WTC11 (cell line): ENCODE measurements around the gene FYN.

ENCODE experiments used
- CREB1 ChIP-seq: sonication (generic); formaldehyde crosslinking; IDR thresholded peaks from 2 replicates; pipeline ENCODE4 v1.8.0; 2023; ENCODE audit warnings: mild to moderate bottlenecking, missing genetic modification reagents
- CTCF ChIP-seq: fragments of 200-600 bp; IDR thresholded peaks from 2 replicates; pipeline ENCODE4 v1.8.0; 2022; ENCODE audit warnings: antibody characterized with exemption
- ELF4 ChIP-seq: sonication (generic); formaldehyde crosslinking; IDR thresholded peaks from 2 replicates; pipeline ENCODE4 v1.8.1; 2022; ENCODE audit warnings: low read depth, mild to moderate bottlenecking, moderate library complexity, missing genetic modification reagents
- FOXK1 ChIP-seq: sonication (generic); formaldehyde crosslinking; IDR thresholded peaks from 2 replicates; pipeline ENCODE4 v1.8.0; 2022; ENCODE audit warnings: mild to moderate bottlenecking, moderate library complexity, missing genetic modification reagents
- NR3C1 ChIP-seq: sonication (generic); formaldehyde crosslinking; conservative IDR thresholded peaks from 2 replicates; pipeline ENCODE4 v1.8.1; 2023; ENCODE audit warnings: low read depth, mild to moderate bottlenecking, missing genetic modification reagents
- RELA ChIP-seq: sonication (generic); formaldehyde crosslinking; IDR thresholded peaks from 2 replicates; pipeline ENCODE4 v1.8.1; 2022; ENCODE audit warnings: missing genetic modification reagents, mild to moderate bottlenecking, borderline replicate concordance
- SP1 ChIP-seq: sonication (generic); formaldehyde crosslinking; conservative IDR thresholded peaks from 2 replicates; pipeline ENCODE4 v1.8.1; 2022; ENCODE audit warnings: missing genetic modification reagents
- ZNF416 ChIP-seq: fragments of 250-450 bp; sonication (Bioruptor Pico); IDR thresholded peaks from 2 replicates; pipeline ENCODE4 v1.9.0; 2021; ENCODE audit warnings: mild to moderate bottlenecking, inconsistent platforms
- TF ChIP-seq, protein P1 (sequence below): sonication (generic); formaldehyde crosslinking; IDR thresholded peaks from 2 replicates; pipeline ENCODE4 v1.8.0; 2022; ENCODE audit warnings: mild to moderate bottlenecking, missing genetic modification reagents

GRCh38 chr6:111914617-111915016, 41.4 kb upstream of the FYN start:
- TF ChIP-seq CTCF (no peak), FOXK1 (CRISPR knock-in tag) (no peak), SP1 (CRISPR knock-in tag) (no peak), CREB1 (no peak), RELA (no peak), ELF4 (CRISPR knock-in tag) (no peak), ZNF416 (CRISPR knock-in tag) (no peak), NR3C1 (CRISPR knock-in tag) (no peak)
- TF ChIP-seq, protein P1, sequence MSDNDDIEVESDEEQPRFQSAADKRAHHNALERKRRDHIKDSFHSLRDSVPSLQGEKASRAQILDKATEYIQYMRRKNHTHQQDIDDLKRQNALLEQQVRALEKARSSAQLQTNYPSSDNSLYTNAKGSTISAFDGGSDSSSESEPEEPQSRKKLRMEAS (CRISPR knock-in tag), result no peak
